ENCODE results near the gene KCNMB2.
"Not testable (repeated sequence)": the region's sequence is repeated elsewhere in the genome, so short reads cannot be mapped to it uniquely, and the experiment has no call there.

KCNMB2 gene

DNA sequence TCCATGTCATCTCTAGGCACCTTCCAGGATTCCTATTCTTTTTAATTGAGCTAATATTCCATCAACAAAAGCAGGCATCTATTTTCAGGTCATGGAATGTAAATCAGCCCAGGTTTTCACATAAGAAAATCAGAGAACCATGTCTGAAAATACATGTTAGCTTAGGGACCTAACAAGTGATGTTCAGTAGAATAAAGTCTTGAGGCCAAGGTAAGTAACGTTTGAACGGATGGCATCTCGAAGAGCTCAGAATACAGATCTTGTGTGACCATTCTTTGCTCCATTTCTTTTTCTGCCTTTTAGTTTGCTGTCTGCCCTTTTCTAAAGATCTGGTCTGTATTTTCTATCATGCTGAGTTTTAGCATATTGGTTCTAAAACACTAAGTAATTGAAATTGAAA is 16.5 kb upstream of the KCNMB2 start:
- no peak for DNase-seq (ENCODE audit: low read depth in 2 of 2)

- no peak for DNase-seq (ENCODE audit: low read depth in 2 of 2)
These were observed 15.8 kb upstream of the KCNMB2 start for GRCh38 chr3:178520451-178520850.

GRCh38 chr3:178522200-178523052 is 13.8 kb upstream of the KCNMB2 start:
- no peak for DNase-seq (ENCODE audit: low read depth in 2 of 2)

DNA sequence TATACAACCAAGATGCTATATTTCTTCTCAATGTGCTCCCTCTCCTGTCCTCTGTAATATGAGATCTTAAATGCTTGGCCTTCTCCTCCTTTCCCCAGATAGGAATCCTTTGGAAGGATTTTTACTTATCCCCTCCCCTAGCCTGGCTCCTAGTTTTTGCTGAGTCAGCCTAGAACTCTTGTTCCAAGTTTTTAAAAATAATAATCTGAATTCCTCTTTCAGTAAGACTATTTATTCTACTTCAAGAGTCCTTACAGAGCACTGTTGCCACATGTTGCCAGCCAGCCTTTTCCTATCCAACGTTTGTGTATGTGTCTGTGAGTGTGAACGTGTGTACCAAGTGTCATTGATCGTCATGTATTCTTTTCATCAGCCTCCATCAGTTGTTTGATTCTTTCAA is 11.0 kb upstream of the KCNMB2 start:
- DNase-seq (ENCODE audit: low read depth in 2 of 2): no peak

- DNase-seq (ENCODE audit: low read depth in 2 of 2): no peak
These were observed 9.9 kb upstream of the KCNMB2 start for GRCh38 chr3:178526291-178526690.

- DNase-seq (ENCODE audit: low read depth in 2 of 2): no peak
These were observed 8.3 kb upstream of the KCNMB2 start for GRCh38 chr3:178527981-178528380.

- no peak for DNase-seq (ENCODE audit: low read depth in 2 of 2)
These were observed 6.5 kb upstream of the KCNMB2 start for GRCh38 chr3:178529606-178530225.

GRCh38 chr3:178532476-178532875 is 3.8 kb upstream of the KCNMB2 start:
- DNase-seq (ENCODE audit: low read depth in 2 of 2): no peak

GRCh38 chr3:178537122-178537705 is 978 bp downstream of the KCNMB2 start:
- DNase-seq (ENCODE audit: low read depth in 2 of 2): no peak

- no peak for DNase-seq (ENCODE audit: low read depth in 2 of 2)
These were observed 1.8 kb downstream of the KCNMB2 start for GRCh38 chr3:178538056-178538455.

GRCh38 chr3:178540184-178540583 is 3.9 kb downstream of the KCNMB2 start:
- DNase-seq (ENCODE audit: low read depth in 2 of 2): no peak

DNA sequence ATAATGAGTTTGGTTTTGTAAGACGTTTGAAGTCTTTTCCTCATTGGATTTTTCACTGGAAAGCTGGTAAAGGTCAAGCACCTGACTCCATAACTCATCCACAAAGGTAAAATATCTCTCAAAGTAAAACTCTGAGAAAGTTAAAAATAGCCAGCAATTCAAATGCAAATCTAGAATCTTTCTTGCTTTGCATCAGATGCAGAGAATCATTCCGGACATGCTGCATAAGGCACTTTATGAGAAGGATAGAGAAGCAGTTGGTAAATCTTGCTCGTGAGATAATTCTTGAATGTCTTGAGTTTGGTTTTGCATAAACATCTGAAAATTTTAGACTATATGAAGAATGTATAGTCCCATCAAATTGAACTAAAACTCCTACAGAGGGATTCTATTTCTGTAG is 9.1 kb downstream of the KCNMB2 start:
- DNase-seq (ENCODE audit: low read depth in 2 of 2): no peak

DNA sequence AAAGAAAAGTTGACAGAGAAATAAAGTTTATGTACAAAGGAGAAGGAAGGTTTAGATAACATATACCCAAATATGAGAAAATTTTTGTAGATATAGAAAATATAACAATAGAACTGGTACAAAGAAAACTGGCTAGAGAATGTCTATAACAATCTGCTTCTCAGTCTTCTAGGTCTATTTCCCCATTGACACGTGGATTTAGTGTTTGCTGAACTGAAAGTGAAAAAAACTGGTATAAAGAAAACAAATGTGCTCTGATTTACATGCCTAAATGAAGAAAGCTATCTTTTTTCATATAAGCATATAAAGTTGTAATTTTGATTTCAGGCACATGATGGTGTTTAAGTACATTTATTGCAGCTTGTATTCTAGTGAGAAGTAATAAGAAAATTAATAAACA is 9.8 kb downstream of the KCNMB2 start:
- DNase-seq (ENCODE audit: low read depth in 2 of 2): no peak

- DNase-seq (ENCODE audit: low read depth in 2 of 2): not testable (repeated sequence)
These were observed 13.2 kb downstream of the KCNMB2 start for GRCh38 chr3:178549426-178549825.

GRCh38 chr3:178551916-178552321 is 15.7 kb downstream of the KCNMB2 start:
- DNase-seq (ENCODE audit: low read depth in 2 of 2): no peak

GRCh38 chr3:178558637-178559036 is 22.4 kb downstream of the KCNMB2 start:
- DNase-seq (ENCODE audit: low read depth in 2 of 2): no peak

GRCh38 chr3:178560759-178561158 is 24.5 kb downstream of the KCNMB2 start:
- no peak for DNase-seq (ENCODE audit: low read depth in 2 of 2)

- DNase-seq (ENCODE audit: low read depth in 2 of 2): no peak
These were observed 25.0 kb downstream of the KCNMB2 start for GRCh38 chr3:178561239-178561638.

DNA sequence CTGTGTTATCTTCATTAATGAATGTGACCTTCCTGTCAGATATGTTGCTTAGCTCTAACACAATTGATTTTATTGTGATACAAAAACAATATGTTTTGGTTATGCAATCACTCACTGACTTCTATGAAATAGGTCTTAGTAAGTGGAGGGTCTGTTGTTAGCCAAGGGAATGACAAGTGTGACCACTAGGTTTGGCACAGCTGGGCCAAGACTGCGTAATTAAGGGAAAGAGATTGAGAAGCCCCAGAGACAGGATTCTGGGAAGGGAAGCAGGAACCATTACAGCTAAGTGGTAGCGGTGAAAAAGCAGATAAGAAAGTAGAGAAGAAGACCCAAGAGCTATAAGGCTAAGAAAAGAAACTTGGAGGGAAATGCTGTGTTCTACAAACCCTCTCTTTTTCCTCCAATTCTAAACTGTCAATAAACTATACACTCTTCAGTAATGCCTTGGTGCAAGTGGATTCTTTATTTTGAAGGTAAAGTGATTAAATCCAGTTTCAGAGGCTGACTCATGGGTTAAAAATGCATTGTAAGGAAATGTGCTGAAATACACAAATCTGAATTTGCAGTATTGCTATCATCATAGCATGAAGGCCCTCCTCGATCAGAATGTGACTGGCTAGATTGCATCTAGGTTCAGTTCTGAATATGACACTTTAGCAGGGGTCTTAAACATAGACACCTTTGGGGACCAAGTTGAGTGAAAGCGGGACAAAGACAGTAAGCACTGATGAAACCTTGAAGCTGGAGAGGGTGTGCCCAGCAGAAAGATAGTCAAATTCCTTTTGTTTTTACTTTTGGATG is 26.1 kb downstream of the KCNMB2 start:
- DNase-seq (ENCODE audit: low read depth in 2 of 2): no peak

DNA sequence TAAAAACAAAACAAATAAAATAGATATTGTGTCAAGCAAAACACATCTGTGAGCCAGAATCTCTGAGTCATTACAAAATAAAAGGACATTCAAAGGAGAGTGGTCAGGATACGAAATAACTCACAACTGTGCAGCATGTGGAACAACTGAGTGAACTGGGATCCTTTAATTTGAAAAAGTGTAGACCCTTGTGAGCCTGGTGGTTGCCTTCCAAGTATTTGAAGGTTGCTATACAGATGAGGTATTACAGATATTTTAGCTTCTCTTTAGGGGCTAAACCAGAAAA is 26.7 kb downstream of the KCNMB2 start:
- DNase-seq (ENCODE audit: low read depth in 2 of 2): no peak

GRCh38 chr3:178567611-178568010 is 31.4 kb downstream of the KCNMB2 start:
- DNase-seq (ENCODE audit: low read depth in 2 of 2): no peak

- DNase-seq (ENCODE audit: low read depth in 2 of 2): no peak
These were observed 32.0 kb downstream of the KCNMB2 start for GRCh38 chr3:178568155-178568731.

Measured in stimulated activated CD4-positive, alpha-beta T cell treated with anti-CD3 and anti-CD28 coated beads, Interleukin-1b, Interleukin-23, amount 100 ng/mL, for 4 hours (primary cell).